Activated T-cell treated with anti-CD3 and anti-CD28 coated beads, Interleukin-2, amount 50 U/mL, for 48 hours (primary cell): ENCODE data around the gene LGALS3BP.

Source experiments
- DNase-seq, 2 experiments: peaks; one replicate each; pipeline ENCODE4 v3.0.0-alpha.2; 2020

The LGALS3BP gene

DNA sequence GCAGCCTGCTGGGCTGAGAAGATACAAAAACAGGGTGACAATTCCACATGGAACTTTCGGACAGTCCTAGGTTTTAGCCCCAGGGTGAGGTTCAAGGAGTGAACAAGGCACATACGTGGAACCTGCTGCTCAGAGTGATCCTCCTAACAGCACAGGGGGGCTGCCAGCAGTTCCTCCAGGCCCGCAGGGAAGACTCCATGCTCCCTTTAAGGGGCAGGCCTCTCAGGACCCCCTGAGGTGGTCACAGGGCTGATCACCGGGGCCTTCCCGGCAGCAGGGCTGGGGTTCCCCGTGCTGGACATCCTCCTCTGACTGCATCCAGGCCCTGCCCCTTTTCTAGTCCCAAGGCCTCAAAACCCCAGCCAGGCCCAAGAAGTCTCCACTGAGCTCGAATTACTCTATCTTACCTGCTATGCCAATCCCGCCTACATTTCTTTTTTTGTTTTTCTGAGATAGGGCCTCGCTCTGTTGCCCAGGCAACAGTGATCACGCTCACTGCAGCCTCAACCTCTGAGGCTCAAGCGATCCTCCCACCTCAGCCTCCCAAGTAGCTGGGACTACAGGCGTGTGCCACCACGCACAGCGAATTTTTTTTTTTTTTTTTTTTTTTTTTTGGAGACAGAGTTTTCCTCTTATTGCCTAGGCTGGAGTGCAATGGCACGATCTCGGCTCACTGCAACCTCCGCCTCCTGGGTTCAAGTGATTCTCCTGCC is 19.5 kb upstream of the LGALS3BP start:
- DNase-seq = peak in 1 of 2 experiments; percentile 16

DNA sequence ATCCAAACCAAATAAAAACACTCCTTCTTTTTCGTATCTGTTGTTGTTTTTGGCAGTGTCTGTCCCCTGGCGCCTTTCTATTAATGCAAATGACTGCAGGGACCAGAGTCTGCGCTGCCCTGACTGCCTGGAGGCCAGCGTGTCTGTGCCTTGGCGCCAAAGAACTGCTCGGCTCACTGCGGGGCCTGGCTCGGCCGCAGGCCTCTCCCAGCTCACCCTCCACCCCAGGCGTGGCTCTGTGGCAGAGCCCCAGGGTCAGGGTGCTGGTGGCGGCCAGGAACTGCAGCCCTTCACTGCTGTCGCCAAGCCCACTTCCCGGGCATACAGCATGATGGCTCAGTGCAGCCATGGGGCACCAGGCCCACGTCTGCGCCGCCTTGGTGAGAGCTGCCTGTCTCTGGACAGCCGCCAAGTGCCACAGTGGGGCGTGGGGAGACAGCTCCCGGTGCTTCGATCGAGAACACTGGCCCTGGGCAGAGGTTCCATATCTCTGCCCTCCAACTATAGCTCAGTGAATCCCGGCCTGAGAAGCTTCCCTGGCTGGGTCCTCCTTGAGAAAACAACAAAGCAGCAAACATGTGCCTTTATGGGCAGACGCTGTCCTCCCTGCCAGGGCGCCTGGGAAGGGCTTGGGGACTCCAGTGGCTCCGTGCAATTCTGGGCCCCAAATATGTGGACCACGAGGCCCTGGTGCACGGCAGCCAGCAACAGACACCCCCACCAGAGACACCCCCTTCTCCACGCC is 18.8 kb upstream of the LGALS3BP start:
- peak in 1 of 2 experiments; percentile 13 for DNase-seq

DNA sequence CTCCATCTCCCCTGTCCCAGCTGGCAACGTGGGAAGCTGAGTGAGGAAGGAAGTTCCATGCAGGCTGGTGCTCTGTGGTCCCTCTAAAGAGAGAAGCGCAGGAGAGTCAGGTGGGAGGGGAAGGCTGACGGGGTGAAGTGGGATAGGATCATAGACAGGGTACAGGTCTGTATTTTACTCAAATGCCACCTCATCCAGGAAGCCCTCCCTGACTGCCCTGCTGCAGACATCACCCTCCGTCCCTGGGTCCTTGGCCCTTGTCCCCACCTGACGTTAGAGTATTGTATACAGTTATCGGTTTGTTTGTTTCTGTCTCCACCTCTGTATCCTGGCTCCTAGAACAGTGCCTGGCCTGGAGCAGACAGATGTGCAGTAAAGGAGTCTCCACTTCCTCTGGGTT is 18.2 kb upstream of the LGALS3BP start:
- DNase-seq = peak in 1 of 2 experiments; percentile 9

DNA sequence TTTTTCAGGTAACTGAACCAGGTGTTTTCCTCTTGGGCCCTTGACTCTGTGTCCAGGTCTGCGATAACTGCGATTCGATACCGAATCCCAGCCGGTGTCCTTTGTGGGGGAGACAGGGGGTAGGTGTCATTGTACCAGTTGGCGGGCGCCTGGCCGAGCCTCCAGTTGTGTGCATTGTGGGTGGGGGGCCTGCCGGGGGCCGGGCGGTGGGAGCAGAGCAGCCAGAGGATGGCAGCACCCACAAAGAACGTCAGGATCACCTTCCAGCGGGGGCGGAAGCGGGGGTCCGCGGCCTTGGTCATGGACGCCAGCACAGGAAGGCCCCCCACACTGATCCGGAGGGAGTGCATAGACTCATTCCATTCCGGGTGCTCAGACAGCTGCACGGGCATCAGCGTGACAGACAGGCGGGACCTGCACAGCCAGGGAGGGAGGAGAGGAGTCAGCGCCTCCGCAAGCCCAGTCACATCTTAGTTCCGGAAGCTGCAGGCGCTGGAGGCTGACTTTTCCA is 17.6 kb upstream of the LGALS3BP start:
- peak in 1 of 2 experiments; percentile 10 for DNase-seq

DNA sequence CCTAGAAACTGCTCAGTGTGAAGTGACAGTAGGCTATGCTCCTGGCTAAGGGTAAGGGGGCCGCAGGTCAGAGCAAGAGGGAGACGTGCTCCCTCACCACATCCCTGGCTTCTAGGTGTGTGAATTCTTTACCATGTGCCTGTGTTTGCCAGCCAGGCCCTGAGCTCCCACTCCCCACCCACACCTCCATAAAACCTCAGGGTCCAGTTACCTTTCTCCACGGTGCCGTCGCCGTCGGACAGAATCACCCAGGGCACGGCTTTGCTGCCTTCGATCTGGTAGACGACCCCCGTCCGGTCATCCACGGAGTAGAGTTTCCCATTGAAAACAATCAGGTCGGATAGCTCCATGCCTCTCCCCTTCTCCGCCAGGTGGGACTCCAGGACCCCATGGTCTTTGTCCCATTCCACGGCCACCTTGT is 17.1 kb upstream of the LGALS3BP start:
- DNase-seq = no peak

DNA sequence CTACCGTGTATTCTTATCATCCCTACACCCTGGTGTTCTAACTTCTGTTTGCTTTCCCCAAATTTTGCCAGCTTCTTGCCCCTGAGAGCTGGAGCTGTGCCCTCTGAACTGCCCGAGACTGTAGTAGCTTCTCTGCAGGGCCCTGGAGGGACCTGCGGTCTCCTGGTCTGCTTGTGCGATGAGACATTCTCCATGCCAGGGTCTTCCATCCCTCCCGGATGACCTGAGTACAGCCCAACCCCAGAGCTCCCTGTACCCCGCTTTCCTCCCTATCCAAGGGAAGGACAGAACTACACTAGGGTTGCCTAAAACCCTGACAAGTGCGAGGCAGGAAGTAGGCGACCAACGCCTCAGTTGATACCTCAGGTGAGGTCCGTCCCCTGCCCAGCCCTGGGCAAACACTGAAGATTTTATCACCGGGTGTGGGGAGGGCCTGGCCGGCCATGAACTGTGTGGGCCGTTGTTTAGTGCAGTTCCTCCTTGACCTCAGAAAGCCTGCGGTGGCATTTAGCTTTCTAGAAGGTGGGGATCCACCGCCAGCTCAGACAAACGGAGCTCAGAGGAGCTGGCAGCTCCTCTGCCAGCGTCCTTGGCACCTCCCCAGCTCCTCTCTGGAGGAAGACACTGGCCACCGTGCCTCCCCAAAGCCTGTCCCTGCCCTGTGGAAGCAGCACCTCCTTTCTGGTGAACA is 16.2 kb upstream of the LGALS3BP start:
- DNase-seq = peak in 1 of 2 experiments; percentile 11

DNA sequence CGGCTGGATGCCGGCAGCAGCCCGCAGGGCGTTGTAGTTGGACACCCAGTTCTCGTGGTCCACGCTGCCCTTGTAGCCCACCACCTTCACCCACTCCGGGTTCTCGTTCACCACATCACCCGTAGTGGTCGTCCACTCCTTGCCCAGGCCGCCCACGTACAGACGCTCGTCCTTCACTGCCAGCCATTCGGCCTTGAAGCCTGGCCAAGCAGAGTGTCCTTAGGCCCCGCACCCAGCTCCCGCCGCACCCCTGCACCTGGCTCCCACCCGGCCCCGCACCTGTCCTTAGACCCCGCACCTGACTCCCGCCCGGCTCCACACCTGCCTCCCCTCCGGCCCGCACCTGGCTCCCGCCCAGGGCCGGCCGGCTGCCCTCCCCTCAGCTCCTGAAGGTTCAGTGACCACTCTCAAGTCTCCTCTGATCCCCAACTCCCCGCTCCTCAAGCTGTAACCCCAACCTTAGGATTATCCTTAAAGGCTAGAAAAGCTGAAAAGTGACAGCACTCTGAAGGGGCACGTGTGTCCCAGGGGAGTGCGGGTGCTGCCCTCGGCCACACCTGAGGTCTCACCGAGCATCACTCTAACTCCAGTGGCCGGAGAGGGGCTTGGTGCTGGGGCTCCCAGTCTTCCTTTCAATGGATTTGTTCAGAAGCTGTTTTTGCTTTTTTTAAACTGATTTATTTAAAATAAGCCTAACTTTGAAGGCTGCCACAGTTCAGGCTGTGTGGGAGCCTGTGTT is 15.5 kb upstream of the LGALS3BP start:
- DNase-seq = peak in 1 of 2 experiments; percentile 10

DNA sequence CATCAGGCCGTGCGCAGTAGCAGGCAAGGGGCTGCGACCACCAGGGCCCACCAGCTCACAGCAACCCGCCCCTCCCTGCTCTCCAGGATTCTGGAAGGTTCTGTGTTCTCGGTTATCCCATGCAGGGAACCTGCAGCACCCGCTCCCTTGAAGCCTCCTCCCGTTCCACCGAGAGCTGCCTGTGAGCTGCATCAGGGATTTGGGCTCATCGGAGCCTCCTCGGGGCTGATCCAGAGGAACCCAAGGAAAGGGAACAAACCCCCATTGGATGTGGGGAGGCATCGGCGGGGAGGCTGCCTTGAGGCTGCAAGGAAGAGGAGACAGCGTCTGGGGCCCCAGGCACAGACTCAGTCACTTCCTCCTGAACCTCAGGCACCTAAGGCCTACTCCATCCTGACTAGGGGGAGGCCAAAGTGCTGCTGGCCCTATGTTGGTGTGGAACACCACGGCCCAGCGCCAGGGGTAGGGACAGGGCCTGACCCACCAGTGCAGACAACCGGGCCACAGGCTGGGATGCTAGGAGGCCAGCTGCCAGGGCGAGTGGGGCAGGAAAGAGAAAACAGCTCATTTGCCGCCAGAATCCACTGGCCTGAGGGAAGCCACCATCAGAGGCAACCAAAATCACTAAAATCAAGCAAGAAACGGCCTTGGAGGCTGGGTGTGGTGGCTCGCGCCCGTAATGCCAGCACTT is 14.4 kb upstream of the LGALS3BP start:
- peak in 1 of 2 experiments; percentile 13 for DNase-seq

DNA sequence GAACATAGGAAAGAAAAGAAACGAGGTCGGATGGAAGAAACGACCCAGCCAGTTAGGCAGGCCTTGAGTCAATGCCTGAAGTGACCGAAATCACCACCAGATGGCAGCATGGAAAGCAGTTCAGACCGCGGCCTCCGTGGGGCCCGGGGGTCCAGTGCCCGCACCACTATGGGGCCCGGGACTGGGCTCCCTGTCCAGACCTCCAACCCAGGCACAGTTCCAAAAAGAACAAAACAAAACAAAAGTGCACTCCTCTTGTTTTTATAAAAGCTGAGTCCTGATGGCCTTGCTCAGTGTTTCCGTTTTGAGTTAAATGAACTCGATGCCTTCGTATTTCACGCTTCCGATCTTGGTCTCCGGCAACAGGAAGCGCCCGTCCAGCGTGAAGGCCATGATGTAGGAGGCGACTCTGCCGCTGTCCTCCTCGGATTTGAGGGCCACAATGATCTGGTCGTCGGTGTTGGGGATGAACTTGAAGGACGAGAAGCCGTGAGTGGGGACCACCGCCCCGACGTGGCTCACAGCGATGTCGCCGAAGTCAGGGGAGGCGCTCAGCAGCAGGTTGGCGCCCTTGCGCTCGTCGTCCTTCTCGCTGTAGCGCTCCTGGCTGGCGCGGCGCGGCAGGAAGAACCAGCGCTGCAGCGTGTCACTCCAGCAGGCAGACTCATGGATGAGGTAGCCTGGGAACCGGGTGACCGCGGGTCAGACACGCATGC is 13.7 kb upstream of the LGALS3BP start:
- peak; percentile 75 to 76 for DNase-seq

DNA sequence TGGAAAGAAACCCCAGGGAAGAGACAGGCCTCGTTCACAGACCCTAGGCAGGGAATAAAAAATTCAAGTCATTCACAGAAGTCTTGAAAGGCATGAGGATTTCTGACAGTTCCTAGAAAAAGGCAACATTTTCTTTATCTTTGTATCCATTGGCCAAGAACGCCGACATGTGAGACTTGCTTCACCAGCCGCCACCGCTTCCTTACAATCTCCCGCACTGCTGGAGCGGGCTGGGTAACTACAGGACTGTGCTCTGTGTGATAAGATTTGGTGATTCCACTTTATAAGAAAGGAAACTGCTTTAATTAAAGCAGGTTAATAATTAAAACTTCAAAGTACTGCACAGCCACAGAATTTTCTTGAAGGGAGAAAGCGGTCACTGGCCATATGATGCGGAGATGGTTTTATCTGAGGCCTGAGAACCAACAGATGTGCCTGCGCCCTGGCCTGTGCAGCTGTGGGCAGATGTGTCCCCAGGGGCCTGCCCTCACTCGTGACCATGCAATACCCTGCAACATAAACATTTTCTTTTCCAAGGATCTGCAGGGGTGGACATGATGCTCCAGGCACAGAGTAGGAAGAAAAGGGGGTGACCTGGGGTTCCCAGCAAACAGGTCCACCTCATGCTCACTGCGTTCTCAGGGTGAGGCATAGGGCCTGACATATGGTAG is 13.0 kb upstream of the LGALS3BP start:
- no peak for DNase-seq

DNA sequence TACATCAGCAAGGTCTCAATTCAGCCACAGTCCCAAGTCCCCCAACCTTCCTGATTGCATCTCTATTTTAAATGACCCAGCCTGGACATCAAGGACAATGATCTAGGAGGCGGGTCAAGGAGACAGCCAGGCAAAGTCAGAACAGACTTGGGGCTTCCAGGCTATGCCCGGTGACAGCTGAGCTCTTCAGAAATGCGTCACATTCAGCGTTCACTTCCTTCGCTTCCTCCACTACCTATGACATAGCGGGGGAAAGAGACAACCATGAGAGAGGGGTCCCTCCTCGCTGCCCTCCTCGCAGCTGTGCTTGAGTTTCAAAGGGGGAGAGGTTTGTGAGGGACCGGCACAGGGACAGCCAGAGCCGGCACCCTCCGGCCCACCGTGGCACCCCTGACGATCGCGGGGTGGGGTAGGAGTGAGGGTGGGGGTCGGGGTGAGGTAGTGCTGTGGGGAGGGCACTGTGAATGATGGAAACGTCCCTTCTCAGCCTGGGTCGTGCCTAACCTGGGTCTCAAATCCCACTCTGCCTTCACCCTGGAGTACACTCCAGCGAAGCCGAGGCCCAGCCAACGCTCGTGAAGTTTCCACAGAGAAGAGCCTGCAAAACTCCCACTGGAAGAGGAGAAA is 12.3 kb upstream of the LGALS3BP start:
- DNase-seq = no peak

DNA sequence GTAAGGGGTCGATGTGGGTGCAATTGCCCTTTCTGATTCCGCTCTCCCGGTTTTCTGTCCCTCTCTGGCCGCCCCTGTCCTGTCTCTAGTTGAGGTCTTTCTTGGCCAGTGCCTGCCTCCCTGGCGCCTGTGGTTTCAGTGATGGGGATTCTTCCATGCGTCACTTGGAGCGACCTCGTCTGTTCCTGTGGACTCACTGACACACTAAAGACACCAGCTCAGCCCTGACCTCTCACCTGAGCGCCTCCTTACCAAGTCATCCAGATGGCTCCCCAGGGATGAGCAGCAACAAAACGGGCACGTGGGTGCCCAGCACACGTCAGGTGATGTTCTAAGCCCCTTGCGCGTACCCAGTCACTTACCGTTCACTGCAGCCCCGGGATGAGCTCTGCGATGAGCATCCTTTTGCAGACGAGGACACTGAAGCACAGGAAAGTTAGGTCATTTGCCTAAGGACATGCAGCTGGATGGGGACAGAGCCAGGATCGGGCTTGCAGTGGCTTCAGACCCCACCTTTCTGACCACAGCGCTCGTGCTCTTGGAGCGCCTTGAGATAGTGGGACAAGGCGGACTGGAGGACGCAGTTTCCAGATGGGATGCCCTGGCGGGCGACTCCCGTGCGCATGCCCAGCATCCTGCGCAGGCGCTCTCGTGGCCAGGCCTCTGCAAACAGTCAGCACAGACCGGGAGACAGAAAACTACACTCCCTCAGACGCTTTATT is 11.5 kb upstream of the LGALS3BP start:
- DNase-seq = no peak

DNA sequence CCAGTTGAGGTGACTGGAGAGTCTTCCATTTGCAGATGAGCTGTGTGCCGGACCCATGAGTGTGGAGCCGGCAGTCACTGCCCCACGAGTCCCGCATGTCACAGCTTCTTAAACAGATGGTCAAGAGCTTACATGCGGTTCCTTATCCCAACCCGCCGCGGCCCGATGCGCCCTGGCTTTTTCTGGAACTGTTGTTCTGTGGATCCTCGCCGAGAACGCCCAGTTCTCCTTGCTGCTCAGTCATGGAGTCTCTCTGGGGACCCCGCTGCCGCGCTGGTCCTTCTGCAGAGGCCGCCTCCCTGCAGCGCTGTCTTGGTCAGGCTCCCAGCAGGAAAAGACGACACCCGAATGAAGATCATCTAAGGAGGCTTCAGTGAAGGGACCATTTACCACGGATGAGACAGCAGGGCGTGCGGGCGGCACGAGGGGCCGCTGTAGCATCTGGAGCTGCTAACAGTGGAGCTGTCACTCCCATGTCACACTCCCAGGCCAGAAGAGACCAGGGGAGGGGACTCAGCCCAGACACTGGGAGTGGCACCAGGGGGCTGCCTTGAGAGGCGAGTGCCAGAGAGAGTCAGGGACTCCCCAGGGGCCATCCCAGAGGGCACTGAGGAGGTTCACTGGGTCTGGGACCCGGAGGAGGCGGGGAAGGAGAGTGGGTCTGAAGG is 10.8 kb upstream of the LGALS3BP start:
- DNase-seq = no peak

DNA sequence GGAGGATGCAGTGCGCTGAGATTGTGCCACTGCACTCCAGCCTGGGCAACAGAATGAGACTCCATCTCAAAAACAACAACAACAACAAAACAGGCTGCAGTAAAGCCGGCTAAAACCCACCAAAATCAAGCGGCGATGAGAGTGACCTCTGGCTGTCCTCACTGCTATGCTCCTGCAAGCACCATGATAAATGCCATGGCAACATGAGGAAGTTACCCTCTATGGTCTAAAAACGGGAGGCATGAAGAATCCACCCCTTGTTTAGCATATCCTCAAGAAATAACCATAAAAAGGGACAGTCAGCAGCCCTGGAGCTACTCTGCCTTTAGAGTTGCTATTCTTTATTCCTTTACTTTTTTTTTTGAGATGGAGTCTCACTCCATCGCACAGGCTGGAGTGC is 8.4 kb upstream of the LGALS3BP start:
- DNase-seq = no peak

DNA sequence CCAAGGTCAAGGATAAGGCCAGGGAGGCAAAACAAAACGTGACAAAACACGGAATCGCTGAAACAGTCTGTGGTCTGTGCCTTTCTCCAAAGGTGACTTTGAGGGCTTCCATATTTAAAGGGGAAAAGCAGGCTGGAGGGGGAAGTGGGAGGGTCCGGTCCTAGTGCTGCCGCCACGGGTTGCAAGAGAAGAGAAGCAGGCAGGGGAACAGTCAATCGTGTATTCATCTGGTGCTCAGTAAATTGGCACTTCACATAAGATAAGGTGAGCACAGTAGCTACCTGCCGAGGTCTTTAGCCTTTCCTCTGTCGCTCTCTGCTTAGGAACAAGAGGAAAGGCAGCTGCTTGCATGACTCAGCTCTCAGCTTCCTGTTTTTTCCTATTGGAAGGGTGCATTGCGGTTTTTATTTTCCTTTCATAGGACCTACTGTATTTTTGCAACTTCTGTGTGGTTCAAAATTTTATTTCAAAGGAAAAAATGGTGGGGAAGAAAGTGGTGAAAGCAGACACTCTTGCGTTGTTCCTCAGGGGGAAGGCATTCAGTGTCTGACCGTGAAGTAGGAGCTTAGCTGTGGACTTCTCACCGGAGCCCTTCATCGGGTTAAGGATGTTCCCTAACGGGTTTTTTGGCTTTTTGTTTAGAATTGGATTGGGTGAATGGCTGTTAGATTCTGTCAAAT is 7.1 kb upstream of the LGALS3BP start:
- DNase-seq = no peak

DNA sequence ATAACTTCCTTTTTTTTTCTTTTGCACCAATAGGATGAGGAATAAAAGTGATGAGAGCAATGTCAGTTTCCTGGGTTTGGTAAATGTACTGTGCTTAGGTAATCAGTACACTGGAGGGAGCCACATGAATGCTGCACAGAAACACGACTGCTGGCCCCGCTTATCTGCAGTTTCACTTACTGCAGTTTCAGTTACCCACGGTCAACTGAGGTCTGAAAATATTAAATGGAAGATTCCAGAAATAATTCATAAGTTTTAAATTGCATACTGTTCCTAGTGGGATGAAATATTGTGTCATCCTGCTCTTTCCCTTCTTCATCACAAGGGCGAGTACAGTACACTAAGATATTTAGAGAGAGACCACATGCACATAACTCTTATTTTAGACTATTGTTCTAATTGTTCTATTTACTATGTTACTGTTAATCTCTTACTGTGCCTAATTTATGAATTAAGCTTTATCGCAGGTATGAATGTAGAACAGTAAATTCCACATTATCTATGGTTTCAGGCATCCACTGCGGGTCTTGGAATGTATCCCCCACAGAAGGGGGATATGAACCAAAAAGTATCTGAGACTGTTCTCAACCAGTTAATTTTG is 6.4 kb upstream of the LGALS3BP start:
- DNase-seq = no peak

DNA sequence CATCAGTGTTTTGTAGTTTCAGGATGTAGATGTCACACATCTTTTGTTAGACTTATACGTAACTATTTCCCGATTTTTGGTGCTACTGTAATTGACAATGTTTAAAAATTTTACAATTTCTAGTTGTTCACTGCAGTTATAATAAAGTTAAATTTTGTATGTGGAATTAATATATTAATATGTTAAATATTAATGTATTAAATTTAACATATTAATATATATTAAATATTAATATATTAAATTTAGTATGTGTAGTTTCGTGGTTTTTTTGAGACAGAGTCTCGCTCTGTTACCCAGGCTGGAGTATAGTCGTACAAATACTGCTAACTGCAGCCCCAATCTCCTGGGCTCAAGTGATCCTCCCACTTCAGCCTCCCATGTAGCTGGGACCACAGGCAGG is 5.7 kb upstream of the LGALS3BP start:
- no peak for DNase-seq
